ENCODE data around the gene ZNF433. TPM values are rescaled to one million over a fixed set of nuclear protein-coding genes. Genes with fewer than 3 reads are reported as not detected.
"Not testable (repeated sequence)": the region's sequence is repeated elsewhere in the genome, so short reads cannot be mapped to it uniquely, and the experiment has no call there.

The ZNF433 gene
- total and polyA plus RNA-seq, 2 donors (not counting 3 experiments of a cell fraction or from before 2014, with no cell fraction given): 1.8 to 2.1 TPM

DNA sequence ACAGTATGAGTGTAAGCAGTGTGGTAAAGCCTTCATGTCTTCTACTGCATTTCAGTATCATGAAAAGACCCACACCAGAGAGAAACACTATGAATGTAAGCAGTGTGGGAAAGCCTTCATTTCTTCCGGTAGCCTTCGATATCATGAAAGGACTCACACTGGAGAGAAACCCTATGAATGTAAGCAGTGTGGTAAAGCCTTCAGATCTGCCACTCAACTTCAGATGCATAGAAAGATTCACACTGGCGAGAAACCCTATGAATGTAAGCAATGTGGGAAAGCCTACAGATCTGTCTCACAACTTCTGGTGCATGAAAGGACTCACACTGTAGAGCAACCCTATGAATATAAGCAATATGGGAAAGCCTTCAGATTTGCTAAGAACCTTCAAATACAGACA lies 41.9 kb upstream of the ZNF433 start:
- Histone ChIP-seq H3K4me2 (ENCODE audit: insufficient read depth, low read length) (no peak overlapping the region), H2AFZ (ENCODE audit: low read depth, low read length) (no peak overlapping the region), H3K36me3 (ENCODE audit: control insufficient read depth in 2 of 2, extremely low read depth in 1 of 2, insufficient read depth in 2 of 2, low read length in 2 of 2) (peaks cover 6 to 7% of the 10 kb centered on the region in 2 experiments), H4K20me1 (replicated peaks; ENCODE audit: control insufficient read depth, extremely low read depth, insufficient read depth, low read length) (no peaks in the 10 kb centered on the region), H3K79me2 (ENCODE audit: control insufficient read depth, insufficient read depth, low read length) (no peaks in the 10 kb centered on the region), H3K9me3 (replicated peaks; ENCODE audit: control insufficient read depth, insufficient read depth, low read length) (peaks cover 8% of the 10 kb centered on the region), H3K4me1 (ENCODE audit: control insufficient read depth, extremely low read depth, insufficient read depth, low read length) (no peaks in the 10 kb centered on the region), H3K9ac (replicated peaks; ENCODE audit: extremely low read depth, insufficient read depth, low read length) (no peak overlapping the region), H3K27me3 (ENCODE audit: control insufficient read depth in 2 of 2, insufficient read depth in 2 of 2, low read length in 2 of 2) (no peaks in the 10 kb centered on the region), H3K4me3 (replicated peaks in 1 of 3; ENCODE audit: insufficient read depth in 1 of 3, low read depth in 1 of 3, low read length in 3 of 3) (no peak overlapping the region), H3K27ac (ENCODE audit: insufficient read depth, low read depth, low read length) (no peak overlapping the region), H3K9me1 (replicated peaks; ENCODE audit: control insufficient read depth, extremely low read depth, insufficient read depth, low read length) (no peaks in the 10 kb centered on the region)
- dilution Hi-C loops (cut with MboI; ENCODE audit: extremely low pct_ligation_motif_present, low sequenced_read_pairs) (no loop called here), intact Hi-C loops (cut with micrococcal nuclease) (no loop called here)
- no TSS peak for BruUV-seq (replicated peaks)
- DNase-seq (ENCODE audit: low read depth, low spot score) (no peak), FAIRE-seq (no peak)
- CTCF ChIA-PET: no interaction called here
- TF ChIP-seq, protein P1, sequence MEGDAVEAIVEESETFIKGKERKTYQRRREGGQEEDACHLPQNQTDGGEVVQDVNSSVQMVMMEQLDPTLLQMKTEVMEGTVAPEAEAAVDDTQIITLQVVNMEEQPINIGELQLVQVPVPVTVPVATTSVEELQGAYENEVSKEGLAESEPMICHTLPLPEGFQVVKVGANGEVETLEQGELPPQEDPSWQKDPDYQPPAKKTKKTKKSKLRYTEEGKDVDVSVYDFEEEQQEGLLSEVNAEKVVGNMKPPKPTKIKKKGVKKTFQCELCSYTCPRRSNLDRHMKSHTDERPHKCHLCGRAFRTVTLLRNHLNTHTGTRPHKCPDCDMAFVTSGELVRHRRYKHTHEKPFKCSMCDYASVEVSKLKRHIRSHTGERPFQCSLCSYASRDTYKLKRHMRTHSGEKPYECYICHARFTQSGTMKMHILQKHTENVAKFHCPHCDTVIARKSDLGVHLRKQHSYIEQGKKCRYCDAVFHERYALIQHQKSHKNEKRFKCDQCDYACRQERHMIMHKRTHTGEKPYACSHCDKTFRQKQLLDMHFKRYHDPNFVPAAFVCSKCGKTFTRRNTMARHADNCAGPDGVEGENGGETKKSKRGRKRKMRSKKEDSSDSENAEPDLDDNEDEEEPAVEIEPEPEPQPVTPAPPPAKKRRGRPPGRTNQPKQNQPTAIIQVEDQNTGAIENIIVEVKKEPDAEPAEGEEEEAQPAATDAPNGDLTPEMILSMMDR (IDR thresholded peaks at IDR 0.05; ENCODE audit: extremely low read depth in 1 of 2, insufficient read depth in 1 of 2, low read depth in 1 of 2, low read length in 2 of 2): no peak
- no peak for TF ChIP-seq POLR2AphosphoS5 (IDR thresholded peaks at IDR 0.05; ENCODE audit: insufficient read depth, low read depth, low read length)
- TF ChIP-seq EZH2 (IDR thresholded peaks at IDR 0.05; ENCODE audit: borderline replicate concordance, low read depth, low read length, severe bottlenecking): no peak
- TF ChIP-seq, protein P2, sequence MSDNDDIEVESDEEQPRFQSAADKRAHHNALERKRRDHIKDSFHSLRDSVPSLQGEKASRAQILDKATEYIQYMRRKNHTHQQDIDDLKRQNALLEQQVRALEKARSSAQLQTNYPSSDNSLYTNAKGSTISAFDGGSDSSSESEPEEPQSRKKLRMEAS (IDR thresholded peaks at IDR 0.05; ENCODE audit: insufficient read depth, insufficient read length): no peak
- TF ChIP-seq GATA2 (IDR thresholded peaks at IDR 0.05; ENCODE audit: insufficient read depth, insufficient read length, low read depth, low read length): no peak
- no peak for TF ChIP-seq JUN (IDR thresholded peaks at IDR 0.05; ENCODE audit: borderline replicate concordance, insufficient read depth, insufficient read length, low read depth)
- no peak for TF ChIP-seq FOS (IDR thresholded peaks at IDR 0.05; ENCODE audit: borderline replicate concordance, insufficient read depth, low read length)
- TF ChIP-seq POLR2A (IDR thresholded peaks at IDR 0.05; ENCODE audit: low read depth, low read length): no peak
- TF ChIP-seq MYC (IDR thresholded peaks at IDR 0.05; ENCODE audit: low read depth, low read length): no peak
- POLR2A ChIA-PET: no interaction called here

DNA sequence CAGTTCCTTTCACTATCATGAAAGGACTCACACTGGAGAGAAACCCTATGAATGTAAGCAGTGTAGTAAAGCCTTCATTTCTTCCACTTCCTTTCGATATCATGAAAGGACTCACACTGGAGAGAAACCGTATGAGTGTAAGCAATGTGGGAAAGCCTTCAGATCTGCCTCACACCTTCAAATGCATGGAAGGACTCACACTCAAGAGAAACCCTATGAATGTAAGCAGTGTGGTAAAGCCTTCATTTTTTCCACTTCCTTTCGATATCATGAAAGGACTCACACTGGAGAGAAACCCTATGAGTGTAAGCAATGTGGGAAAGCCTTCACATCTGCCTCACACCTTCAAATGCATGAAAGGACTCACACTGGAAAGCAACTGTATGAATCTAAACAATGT lies 40.9 kb upstream of the ZNF433 start:
- H3K27me3 ChIP-seq (ENCODE audit: control insufficient read depth in 2 of 2, insufficient read depth in 2 of 2, low read length in 2 of 2); H3K4me1 ChIP-seq (ENCODE audit: control insufficient read depth, extremely low read depth, insufficient read depth, low read length); H3K36me3 ChIP-seq (ENCODE audit: control insufficient read depth in 2 of 2, extremely low read depth in 1 of 2, insufficient read depth in 2 of 2, low read length in 2 of 2); intact Hi-C loops (cut with micrococcal nuclease); H3K9ac ChIP-seq (replicated peaks; ENCODE audit: extremely low read depth, insufficient read depth, low read length); H3K27ac ChIP-seq (ENCODE audit: insufficient read depth, low read depth, low read length); BruUV-seq (replicated peaks); H4K20me1 ChIP-seq (replicated peaks; ENCODE audit: control insufficient read depth, extremely low read depth, insufficient read depth, low read length); FAIRE-seq; dilution Hi-C loops (cut with MboI; ENCODE audit: extremely low pct_ligation_motif_present, low sequenced_read_pairs); H3K4me3 ChIP-seq (replicated peaks in 1 of 3; ENCODE audit: insufficient read depth in 1 of 3, low read depth in 1 of 3, low read length in 3 of 3); DNase-seq (ENCODE audit: low read depth, low spot score); POLR2A ChIA-PET; H3K9me1 ChIP-seq (replicated peaks; ENCODE audit: control insufficient read depth, extremely low read depth, insufficient read depth, low read length); H3K4me2 ChIP-seq (ENCODE audit: insufficient read depth, low read length); H3K9me3 ChIP-seq (replicated peaks; ENCODE audit: control insufficient read depth, insufficient read depth, low read length); H3K79me2 ChIP-seq (ENCODE audit: control insufficient read depth, insufficient read depth, low read length); H2AFZ ChIP-seq (ENCODE audit: low read depth, low read length); CTCF ChIA-PET: not testable (repeated sequence)
